ENCODE data around the gene SGO2.

DNA sequence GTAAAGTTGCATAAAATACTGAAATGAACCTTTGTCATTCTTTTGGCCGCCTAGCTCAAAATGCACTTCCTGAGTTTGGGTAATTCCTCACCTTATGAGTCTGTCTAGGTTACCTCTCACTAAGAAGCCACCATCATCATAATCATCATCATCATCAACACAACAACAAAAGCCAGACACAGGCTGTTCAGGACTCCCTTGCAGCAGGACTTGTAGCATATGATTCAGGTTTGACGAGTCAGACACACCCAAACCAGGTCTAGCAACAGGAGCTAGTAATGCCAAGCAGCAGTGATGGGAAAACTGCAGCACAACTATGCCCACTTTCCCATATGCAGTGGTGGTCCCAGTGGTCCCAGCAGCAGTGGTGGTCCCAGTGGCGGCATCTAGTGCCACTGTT lies 2.8 kb upstream of the SGO2 start:
- TF ChIP-seq ZBTB20 (tag by site-specific recombination; IDR thresholded peaks at IDR 0.05) = no peak
- no peak for TF ChIP-seq ZNF549 (tag by site-specific recombination; IDR thresholded peaks at IDR 0.05)
- no peak for TF ChIP-seq PATZ1 (tag by site-specific recombination; IDR thresholded peaks at IDR 0.05)
- no peak for TF ChIP-seq ZNF529 (tag by site-specific recombination; IDR thresholded peaks at IDR 0.05; ENCODE audit: insufficient replicate concordance)
- no peak for TF ChIP-seq CTCF (tag by site-specific recombination; IDR thresholded peaks at IDR 0.05)
